Measurements from ENCODE around the gene DENND10.
"Not testable (repeated sequence)": the region's sequence is repeated elsewhere in the genome, so short reads cannot be mapped to it uniquely, and the experiment has no call there.

The DENND10 gene

DNA sequence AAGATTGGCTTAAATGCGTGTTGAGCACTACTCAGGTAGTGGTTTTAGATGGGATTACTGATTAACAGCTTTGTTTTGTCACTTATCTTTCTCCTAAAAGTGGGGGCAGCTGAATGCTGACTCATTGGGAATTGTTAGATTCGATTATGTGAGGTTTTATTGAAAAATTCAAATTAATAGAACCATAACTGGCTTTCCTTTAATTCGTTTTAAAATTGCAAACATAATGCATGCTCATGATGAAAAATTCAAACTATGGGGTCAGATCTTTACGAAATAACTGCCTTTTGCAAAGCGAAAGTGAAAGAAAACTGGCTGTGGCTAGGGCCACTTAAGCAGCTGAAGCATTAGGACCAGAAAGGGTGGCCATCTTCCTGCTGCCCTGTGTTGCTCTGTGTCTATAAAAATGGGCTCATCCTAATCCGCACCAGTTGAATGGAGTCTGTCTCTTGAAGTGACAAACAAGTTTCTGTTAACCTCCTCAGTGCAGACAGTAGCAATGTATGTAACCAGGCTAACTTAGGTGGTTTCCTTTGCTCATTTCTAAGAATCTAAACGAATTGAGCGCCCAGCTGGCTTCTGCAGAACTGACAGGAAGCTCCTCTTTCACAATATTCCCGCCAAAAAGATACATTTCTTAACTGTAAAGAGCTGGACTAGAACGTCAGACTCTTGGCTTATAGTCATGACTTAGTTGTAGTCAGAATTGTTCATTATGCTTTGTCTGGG lies 27.8 kb downstream of the DENND10 start:
- DNase-seq (ENCODE audit: low spot score) (no peak), FAIRE-seq (no peak)

- FAIRE-seq: no peak
- DNase-seq (ENCODE audit: low spot score): no peak
Observed at GRCh38 chr10:119132521-119133345, 28.8 kb downstream of the DENND10 start.

DNA sequence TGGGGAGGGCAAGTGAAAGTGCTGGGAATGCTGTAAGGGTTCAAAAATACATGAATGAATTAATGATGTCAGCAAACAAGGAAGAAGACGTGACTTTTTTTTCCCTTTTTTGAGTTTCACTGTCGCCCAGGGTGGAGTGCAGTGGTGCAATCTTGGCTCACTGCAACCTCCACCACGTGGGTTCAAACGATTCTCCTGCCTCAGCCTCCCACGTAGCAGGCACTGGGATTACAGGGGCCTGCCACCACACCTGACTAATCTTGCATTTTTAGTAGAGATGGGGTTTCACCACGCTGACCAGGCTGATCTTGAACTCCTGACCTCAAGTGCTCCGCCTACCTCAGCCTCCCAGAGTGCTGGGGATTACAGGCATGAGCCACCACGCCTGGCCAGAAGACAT lies 30.0 kb downstream of the DENND10 start:
- FAIRE-seq: no peak
- DNase-seq (ENCODE audit: low spot score): no peak

GRCh38 chr10:119135513-119135881 lies 31.6 kb downstream of the DENND10 start:
- no peak for FAIRE-seq

DNA sequence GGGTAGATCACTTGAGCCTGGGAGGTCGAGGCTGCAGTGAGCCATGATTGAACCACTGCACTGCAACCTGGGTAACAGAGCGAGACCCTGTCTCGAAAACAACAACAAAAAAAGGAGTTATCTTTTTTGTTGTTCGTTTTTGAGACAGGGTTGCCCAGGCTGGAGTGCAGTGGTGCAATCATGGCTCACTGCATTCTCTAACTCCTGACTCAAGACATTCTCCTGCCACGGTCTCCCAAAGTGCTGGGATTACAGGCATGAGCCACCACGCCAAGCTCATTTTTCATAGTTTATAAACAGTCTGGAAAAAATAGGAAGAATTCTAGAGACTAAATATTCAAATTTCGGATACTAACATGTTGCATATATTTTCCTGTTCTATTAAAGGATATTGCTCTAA lies 32.2 kb downstream of the DENND10 start:
- FAIRE-seq: no peak

More at GRCh38 chr10:119135513-119135881, 31.6 kb downstream of the DENND10 start:
- no peak for DNase-seq (ENCODE audit: low spot score)

GRCh38 chr10:119137878-119138277 lies 34.0 kb downstream of the DENND10 start:
- FAIRE-seq: not testable (repeated sequence)

More for the DNA sequence above, 32.2 kb downstream of the DENND10 start:
- DNase-seq (ENCODE audit: low spot score): no peak

DNA sequence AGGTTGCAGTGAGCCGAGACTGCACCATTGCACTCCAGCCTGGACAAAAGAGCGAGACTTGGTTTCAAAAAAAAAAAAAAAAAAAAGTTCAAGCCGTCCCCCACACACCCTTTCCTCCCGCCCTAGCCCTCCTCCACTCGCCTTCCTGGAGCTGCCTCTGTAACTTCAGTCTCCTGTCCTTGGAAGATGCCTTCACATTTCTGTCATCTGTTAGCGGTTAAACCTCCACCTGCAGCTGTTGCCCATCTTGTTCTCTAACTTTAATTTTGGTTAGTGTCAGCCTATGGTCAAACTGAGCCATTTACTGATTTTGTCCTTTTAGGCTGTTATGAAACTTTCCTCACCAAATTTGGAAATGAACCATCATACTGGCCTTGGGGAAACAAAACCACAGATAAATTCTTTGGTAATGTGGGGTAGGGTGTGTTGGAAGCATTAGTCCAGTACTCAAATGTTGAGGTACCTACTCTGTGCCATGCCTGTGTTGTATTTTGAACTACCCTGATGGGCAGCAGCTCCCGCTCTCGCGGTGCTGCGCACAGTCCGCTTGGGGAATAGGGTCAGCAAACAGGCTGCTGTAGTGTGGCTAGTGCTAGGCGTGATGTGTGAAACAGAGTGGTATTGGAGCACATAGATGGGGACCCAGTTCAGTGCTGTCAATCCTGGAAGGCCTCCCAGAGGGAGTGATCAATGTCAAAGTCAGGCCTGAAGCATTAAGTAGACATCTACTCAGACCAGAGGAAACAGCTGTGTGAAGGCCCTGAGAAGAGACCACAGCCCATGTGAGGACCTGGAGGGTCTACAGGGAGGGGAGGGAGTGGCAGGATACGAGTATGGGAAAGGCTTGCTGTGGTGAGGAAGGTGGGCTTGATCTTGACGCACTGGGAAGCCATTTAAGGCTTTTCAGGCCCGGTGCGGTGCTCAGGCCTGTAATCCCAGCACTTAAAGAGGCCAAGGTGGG lies 34.7 kb downstream of the DENND10 start:
- no peak for DNase-seq (ENCODE audit: low spot score)
- no peak for FAIRE-seq

More at GRCh38 chr10:119137878-119138277, 34.0 kb downstream of the DENND10 start:
- not testable (repeated sequence) for DNase-seq (ENCODE audit: low spot score)

DNA sequence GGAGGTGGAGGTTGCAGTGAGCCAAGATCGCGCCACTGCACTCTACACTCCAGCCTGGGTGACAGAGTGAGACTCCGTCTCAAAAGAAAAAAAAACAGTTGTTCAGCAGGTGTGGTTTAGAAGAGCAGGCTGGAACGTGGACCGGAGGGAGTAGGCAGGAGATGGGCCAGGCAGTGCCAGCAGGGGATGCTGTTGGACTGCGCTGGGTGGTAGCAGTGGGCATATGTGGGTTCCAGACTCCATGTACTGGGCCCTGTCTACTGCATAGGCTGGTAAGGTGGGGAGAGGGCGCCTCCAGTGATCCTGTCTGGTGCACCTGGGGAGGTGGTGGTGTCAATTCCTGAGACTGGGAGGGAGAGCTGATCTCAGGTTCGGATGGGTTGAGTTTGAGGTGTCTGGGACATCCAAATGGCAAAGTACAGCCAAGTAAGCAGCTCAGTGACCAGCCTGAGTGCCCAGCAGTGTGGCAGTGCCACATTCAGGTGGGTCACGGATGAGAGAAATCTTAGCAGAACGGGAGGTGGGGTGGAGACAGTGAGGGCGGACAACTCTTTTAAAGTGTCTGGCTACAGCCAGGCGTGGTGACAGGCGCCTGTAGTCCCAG lies 35.7 kb downstream of the DENND10 start:
- FAIRE-seq (no peak), DNase-seq (ENCODE audit: low spot score) (peak; percentile 37)

DNA sequence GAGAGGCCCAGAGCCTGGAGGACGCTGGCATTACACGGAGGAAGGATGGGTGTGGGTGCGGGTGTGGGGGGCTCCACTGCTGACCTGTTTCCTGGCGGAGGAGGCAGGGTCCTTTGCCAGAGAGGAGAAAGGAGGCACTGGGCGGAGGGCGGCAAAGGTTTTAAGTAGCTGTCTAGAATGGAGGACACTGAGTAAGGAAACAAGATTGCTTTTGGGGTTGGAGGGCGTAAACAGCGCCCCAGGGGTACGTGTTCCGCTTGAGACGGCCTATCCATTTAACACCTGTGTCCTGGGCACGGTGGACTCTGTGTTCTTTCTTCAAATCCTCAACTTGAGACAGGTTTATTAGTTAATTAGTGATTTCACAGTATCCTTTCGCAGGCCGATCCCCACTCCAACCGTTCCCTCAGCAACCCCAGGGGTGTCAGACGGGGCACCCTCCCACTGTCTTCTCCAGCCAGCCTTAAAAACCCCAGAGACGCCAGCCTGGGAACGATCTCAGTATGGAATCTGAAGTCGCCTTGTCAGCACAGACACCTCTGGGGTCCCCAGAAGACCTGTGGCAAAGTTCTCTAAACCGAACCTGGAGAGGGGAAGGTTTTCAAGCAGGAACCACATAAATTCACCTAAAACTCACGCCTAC lies 36.8 kb downstream of the DENND10 start:
- FAIRE-seq (no peak), DNase-seq (ENCODE audit: low spot score) (no peak)

DNA sequence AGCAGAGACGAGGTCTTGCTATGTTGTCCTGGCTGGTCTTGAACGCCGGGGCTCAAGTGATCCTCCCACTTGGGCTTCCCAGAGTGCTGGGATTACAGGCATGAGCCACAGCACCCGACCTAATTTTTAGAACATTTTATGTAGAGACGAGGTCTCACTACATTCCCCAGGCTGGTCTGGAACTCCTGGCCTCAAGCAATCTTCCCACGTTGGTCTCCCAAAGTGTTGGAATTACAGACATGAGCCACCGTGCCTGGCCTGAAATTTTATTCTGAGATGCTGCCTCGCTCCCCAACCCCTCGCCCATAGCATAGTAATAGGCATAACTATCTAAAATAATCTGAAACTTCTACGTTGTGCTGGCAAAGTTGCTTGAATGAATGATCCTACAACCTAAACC lies 39.7 kb downstream of the DENND10 start:
- FAIRE-seq: no peak
- DNase-seq (ENCODE audit: low spot score): no peak

DNA sequence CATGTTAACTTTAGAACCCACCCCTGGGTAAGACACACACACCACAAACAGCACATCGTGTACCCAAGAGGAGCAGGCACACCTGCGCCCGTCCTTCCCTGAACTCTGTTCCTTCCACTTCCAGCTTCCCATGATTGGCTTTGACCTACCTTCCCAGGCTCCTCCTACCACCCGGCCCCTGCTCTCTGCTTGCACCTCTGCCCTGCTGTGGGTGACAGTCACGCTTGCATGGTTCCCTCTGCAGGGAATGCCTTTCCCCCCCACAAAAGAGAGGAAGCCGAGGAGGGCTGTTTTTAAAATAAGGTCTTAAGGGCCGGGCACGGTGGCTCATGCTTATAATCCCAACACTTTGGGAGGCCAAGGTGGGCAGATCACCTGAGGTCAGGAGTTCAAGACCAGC lies 45.2 kb downstream of the DENND10 start:
- FAIRE-seq (no peak), DNase-seq (ENCODE audit: low spot score) (no peak)

GRCh38 chr10:119149729-119150128 lies 45.8 kb downstream of the DENND10 start:
- DNase-seq (ENCODE audit: low spot score): no peak
- no peak for FAIRE-seq

GRCh38 chr10:119151601-119152000 lies 47.7 kb downstream of the DENND10 start:
- not testable (repeated sequence) for DNase-seq (ENCODE audit: low spot score); FAIRE-seq

DNA sequence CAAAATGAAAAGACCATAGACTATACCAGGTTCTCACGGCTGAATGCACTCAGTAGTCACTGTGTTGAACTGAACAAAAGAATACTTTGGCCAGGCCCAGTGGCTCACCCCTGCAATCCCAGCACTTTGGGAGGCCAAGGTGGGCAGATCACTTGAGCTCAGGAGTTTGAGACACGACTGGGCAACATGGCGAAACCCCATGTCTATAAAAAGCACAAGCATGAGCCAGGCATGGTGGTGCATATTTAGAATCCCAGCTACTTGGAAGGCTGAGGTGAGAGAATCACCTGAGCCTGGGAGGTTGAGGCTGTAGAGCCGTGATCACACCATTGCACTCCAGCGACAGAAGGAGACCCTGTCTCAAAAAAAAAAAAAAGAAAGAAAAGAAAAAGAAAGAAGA lies 49.1 kb downstream of the DENND10 start:
- FAIRE-seq: no peak
- DNase-seq (ENCODE audit: low spot score): no peak

- DNase-seq (ENCODE audit: low spot score): no peak
- peak; percentile 27 for FAIRE-seq
Observed at GRCh38 chr10:119153661-119154060, 49.7 kb downstream of the DENND10 start.

- no peak for DNase-seq (ENCODE audit: low spot score)
- FAIRE-seq: no peak
Observed at GRCh38 chr10:119159332-119159731, 55.4 kb downstream of the DENND10 start.

- DNase-seq (ENCODE audit: low spot score): no peak
- FAIRE-seq: no peak
Observed at GRCh38 chr10:119161680-119162451, 58.0 kb downstream of the DENND10 start.

DNA sequence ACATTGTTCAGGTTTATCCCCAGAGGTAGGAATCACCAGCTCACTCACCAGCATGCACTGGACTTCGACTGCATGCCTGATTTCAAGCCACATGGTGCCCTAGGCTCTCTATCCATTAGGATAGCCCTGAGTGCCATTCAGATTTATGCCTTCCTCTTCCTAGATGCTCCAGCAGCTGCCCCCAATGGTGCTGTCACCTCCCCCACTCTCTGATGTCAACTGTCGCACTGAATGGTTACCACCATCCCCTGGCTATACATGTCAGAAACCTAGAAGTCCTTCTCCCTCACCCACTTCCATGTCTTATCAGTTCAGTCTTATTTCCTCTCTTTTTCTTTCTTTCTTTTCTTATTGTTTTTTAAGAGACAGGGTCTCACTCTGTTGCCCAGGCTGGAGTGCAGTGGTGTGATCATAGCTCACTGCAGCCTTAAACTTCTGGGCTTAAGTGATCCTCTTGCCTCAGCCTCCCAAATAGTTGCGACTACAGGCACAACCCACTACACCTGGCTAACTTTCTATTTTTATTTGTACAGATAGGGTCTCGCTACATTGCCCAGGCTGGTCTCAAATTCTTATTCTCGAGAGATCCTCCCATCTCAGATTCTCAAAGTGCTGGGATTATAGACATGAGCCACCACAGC lies 58.7 kb downstream of the DENND10 start:
- FAIRE-seq (no peak), DNase-seq (ENCODE audit: low spot score) (no peak)
